Suppressor macrophage treated with lipopolysaccharide for 4 hours (primary cell): ENCODE measurements around the gene CROCC2.

Source experiments
- DNase-seq: peaks from one replicate; pipeline ENCODE4 v3.0.0-alpha.2; 2020

Gene CROCC2

DNA sequence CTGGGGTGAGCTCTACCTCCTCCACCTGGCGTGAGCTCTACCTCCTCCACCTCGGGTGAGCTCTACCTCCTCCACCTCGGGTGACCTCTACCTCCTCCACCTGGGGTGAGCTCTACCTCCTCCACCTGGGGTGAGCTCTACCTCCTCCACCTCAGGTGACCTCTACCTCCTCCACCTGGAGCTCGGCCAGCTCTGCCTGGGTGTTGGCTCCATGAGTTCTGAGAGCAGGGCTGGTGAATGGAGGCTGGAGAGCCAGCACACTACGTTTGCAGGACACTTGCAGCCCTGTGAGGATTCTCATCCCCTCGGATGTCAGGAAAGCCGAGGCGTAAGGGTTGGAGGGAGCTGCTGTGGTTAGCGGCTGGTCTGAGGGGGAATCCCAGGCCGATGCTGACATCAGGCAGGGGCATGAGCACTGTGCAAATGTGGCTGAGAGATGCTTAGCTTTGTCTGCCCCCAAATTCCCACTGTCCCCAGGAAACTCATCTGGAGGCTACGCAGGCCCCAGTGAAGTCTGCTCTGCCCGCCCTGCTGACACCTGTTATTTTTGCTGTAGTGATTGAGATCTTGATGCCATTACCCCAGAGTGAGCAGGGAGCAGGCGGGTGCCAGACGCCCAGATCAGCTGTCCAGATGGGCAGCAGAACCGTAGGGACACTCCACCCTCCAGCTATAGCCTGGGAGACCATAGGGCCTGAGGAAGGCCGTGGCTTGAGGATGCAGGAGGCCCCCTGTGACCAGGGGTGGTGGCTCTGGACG lies 3.3 kb downstream of the CROCC2 start:
- DNase-seq, result no peak

- no peak for DNase-seq
Measured at GRCh38 chr2:240911641-240912265, 5.6 kb downstream of the CROCC2 start.

DNA sequence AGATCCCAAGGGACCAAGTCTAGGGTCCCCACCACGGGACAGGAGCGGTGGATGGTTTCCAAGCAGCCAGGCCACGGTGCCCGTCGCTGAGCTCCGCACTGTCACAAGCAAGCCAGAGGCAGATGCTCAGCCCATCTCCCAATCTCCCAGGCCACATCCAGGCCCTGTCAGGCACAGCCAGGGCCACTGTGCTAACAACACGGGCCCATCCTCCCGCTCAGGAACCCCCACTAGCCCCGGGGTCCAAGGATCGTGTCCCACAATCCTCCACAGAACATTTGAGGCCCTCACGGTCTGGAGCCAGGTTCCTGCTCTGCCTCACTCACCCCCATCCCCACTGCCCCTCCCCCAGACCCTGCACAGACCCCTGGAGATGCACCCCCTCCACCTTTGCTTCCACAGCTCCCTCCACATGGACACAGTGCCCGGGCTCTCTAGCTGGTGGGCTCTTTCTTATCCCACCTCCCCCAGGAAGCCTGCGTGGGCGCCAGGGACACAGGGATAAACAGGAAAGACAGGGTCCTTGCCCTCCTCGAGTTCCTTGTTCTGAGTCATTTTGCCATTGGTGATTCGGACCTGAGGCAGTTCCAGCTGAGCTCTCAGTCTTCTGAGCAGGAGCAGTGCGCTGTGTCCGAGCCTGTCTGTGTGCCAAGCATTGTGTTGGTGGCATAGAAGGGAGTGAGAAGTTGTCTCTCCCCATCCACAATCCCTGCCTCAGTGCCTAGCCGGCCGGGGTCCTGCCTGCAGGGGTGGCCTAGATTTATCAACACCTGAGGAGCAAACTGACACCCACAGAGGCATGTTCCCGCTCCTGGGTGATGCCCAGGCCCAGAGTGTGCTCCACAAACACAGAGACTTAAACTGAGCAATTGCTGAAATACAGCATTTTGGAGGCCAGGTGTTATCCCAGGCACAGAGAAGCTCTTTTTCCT lies 7.0 kb downstream of the CROCC2 start:
- DNase-seq, result no peak

DNA sequence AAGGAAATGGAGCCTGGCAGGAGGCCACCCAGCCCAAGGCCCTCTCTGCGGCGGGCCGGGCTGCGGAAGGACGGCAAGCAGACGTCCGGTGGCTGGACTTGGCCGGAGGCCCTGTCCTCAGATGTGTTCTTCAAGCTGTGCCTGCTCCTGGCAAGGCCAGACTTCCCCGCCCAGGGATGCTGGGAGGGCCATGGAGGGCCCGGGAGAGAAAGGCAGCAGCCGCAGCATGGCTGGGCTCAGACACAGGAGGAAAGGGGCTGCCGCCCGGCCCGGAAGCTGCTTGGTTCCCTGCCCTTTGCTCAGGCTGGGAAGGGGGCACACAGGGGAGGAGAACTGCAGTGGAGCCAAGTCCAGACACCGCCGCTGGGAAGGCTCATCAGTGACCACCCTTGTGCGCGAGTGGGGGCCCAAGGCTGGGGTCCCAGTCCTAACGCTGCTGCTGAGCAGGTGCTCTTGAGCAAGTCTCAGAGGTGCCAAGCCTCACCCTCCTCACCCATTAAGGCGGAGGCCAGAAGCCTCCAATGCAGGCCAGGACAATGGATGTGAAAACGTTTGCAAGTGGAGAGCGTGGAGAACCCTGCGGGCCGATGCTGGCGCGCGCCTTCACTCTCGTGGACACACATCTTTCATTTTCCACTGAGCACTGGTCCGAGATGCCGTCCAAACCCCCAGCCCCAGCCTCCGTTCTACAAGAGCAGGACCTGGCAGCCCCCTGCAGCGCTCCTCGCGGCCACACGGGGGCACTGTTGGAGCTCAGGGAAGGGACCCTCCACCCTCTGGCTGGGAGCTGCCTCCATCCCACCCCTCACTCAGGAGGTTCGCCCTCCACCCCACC lies 7.9 kb downstream of the CROCC2 start:
- DNase-seq, result peak; percentile 62

DNA sequence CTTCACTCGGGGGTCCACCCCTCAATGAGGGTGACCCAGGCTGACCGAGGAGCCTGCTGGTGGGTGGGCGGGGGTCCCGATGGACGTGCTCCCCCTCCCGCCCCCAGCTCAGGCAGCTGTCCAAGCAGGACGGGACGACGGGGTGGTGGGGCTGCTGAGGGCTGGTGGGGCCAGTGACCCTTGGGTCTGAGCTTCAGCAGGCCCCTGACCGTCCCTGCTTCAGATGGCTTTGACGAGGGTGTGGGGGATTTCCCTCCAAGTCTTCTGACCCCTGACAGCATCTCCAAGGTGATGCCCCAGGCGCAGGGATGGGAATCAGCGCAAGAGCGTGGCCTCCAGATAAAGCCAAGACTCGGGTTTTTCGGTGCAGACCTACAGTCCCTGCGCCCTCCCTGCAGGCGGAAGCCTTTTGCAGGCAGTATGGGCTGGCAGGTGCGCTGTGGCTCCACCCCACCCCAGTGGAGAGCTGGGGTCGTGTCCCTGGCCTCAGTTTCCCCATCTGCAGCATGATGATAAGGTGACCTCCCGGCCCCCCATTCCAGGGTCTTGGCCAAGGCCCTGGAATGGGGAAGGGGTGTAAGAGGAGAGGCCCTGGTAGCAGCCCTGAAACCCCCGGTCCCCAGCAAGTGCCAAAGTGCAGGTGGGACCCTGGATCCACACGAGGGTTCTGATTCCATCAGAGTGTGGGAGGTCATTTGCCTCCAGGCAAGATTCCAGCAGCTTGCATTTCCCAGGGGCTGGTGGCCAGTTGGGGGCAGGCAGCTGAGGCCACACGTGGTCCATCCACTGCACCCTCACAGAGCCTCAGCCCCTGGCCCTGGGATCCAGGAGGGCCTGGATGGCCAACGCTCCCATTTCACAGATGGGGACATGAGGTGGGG lies 8.7 kb downstream of the CROCC2 start:
- no peak for DNase-seq

DNA sequence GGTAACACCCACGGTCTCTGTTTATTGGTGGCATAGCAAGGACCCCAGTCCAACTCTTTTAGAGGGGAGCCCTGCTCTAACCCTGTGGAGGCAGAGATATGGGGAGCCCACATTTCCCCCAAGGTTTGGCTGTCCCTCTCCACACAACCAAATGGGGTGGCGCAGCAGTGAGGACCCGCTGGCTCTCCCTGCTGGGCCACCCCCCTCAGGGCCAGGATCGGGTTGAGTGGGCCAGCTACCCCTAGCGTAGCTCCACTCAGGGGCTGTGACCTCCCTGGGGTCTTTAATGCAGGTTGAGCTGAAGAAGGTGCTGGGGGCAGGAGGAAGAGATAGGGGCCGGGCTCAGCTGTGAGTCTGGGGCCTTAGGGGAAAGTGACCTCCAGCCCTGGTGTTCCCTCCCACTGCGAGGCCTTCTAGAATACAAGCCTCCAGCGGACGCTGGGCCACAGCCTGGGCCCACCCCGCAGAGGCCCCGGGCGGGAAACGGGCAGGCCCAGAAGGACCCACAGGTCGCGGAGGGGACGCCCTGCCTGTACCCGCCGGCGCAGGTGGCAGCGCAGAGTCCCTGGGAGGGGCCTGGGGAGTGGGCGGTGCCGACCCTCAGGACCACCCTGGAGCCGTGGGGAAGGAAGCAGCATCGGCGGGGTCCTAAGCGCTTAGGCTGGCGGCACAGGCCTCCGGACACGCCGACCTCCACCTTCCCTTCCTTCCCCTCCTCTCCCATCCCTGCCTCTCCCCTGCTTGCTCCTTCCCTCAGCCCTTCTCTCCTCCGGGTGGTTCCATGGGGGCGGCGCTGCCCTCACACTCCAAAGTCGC lies 9.6 kb downstream of the CROCC2 start:
- DNase-seq, result no peak

DNA sequence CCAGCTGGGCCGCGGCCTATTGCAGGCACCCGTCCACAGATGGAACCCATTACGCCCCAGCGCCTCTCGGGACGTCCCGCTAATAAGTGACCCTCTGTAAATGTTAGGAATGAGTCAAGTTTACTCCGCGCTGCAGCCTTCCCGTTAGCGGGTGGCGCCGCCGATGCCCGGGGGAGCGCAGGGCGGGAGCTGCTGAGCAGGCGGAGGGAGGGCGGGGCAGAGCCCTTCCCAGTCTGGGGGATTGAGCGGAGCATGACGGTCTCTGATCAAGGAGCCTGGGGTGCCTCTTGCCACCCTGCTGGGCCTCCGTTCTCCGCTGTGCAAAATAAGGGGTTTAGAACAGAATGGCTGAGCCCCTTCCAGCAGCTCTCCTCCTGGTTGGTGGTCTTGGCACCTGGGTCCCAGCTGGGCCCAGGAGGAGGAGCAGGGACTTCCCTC lies 10.5 kb downstream of the CROCC2 start:
- DNase-seq, result peak; percentile 11

- DNase-seq, result no peak
Measured at GRCh38 chr2:240917009-240917683, 11.0 kb downstream of the CROCC2 start.

GRCh38 chr2:240917684-240918257 lies 11.6 kb downstream of the CROCC2 start:
- no peak for DNase-seq

DNA sequence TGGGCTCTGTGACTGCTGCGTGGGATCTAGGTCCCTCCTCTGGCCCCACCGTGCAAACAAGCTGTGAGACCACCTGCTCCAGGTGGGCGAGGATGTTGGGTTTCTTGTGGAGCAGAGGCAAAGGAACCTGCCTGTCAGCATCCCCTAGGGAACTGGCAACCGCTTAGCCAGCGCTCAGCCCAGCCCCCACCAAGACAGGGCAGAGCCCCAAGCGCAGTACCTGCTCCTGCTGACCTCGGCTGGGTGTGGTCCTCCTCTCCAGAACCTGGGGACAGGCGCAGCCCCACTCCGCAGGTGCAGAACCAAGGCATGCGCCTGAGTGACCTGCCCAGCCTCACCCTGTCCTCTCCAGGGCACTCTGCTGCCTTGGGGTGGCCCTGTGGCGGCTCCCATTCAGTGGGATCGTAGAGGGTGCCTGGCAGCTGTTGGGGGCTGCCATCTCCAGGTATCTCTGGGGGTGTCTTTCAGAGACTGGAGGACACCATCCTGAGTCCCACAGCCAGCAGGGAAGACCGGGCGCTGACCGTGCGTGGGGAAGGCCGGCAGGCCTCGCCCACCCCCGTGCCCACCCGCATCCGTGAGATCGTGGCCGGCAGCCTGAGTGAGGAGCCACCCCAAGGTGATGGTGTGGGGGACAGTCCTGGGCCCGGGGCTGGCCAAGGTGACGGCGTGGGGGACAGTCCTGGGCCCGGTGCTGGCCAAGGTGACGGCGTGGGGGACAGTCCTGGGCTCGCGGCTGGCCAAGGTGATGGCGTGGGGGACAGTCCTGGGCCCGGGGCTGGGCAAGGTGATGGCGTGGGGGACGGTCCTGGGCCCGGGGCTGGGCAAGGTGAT lies 12.3 kb downstream of the CROCC2 start:
- DNase-seq, result no peak

DNA sequence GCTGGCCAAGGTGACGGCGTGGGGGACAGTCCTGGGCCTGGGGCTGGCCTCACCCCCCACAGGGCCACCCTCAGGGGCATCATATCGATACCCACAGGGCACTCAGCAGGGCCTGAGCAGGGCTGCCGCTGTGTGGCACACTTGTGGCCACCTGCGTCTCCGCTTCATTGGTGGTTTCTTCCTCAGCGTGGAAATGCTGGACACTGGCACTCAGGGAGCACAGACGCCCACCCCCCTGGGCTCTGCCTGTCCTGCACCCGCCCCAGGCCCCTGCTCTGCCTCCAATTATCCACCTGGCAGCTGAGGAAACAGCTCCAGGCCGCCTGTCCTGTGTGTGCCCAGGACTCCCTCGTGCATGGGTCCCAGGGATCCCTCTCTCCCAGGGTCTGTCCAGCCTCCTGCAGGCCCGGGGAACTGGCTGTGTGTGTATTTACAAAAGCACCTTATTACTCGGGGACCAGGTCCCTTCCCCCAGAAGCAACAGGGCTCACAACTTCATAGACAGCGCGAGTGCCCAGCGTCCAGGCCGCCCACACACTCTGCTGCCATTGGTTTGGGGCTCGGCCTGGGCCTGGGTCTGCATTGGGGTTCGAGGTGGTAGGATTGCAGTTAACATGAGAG lies 13.1 kb downstream of the CROCC2 start:
- DNase-seq, result no peak

- DNase-seq, result no peak
Measured at GRCh38 chr2:240919786-240920782, 13.9 kb downstream of the CROCC2 start.

DNA sequence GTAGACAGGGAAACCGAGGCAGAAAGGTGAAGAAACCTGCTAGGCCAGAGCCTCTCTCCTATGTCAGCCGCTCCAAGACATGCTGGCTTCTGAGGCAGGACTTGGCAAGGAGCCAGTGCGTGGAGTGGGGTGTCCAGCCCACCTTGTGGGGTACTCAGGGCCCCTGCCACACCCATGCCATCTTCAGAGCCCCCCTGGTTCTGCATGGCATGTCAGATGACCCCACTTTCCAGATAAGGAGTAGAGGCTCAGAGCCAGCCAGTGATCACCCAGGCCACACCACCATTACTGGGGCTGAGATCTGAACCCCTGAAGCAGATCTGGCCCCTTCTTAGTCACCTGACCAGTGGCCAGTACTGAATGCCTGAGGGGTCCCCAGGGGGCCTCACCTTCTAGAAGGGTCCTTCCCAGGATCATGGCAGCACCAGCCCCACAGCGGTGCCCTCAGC lies 14.7 kb downstream of the CROCC2 start:
- DNase-seq, result no peak

GRCh38 chr2:240921311-240921994 lies 15.3 kb downstream of the CROCC2 start:
- DNase-seq, result no peak

DNA sequence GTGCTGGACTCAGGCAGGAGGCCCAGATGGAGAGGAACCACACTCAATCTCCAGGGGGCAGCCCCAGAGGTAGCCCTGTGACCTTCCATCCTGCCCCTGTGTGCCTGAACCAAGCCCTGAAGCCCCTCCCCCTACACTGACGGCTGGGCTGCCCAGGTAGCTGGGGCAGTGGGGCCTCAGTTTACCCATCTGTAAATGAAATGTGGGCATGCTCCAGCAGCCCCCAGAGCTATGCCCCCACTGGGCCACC lies 15.8 kb downstream of the CROCC2 start:
- no peak for DNase-seq

DNA sequence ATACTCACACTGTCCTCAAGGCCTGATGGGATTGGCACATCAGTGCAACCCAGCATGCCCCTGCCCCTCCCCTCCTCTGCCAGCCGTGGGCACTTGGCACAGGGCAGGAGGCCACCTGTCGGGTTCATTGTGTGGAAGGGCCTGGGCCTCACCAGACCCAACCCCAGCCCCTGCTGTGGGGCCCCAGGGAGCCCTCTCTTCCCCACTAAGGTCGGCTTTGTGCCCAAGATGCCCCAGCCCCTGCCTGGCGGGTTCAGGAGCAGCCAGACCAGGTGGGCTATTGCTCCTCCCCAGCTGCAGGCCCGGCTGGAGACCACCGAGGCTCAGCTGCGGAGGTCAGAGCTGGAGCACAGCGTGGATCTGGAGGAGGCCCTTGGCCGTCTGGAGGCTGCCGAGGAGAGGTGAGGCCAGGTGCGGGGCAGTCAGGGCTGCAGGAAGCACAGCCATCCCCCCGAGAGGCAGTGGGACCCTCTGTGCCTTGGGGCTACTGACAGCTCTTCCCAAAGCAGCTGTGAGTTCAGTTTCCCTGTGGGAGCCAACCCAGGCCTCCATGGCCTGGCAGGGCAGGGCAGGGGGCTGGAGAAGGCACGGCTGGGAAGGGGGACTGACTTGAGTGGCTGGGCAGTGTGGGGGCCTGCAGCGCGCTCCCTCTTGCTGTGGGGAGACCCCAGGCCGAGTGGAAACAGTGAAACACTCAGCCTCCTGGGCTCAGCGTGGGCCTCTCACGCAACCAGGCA lies 16.3 kb downstream of the CROCC2 start:
- DNase-seq, result no peak
